Mesodermal cell (in vitro differentiated cells): ENCODE data around the gene PSMA7. TPM values are rescaled to one million over a fixed set of nuclear protein-coding genes. Genes with fewer than 3 reads are reported as not detected.

Experiments used
- H3K27ac ChIP-seq: 2 replicates; pipeline ENCODE4 v1.7.0; 2013; ENCODE audit warnings: mild to moderate bottlenecking, low read depth, low read length, moderate library complexity; ENCODE audit not compliant: severe bottlenecking
- H3K36me3 ChIP-seq: 2 replicates; pipeline ENCODE4 v1.7.1; 2013; ENCODE audit warnings: mild to moderate bottlenecking, low read length, moderate library complexity; ENCODE audit not compliant: control insufficient read depth, insufficient read depth
- H3K4me1 ChIP-seq: one replicate; pipeline ENCODE4 v1.7.1; 2013; ENCODE audit warnings: mild to moderate bottlenecking, low read length; ENCODE audit not compliant: insufficient read depth, control insufficient read depth, poor library complexity, severe bottlenecking
- H3K4me3 ChIP-seq: 2 replicates; pipeline ENCODE4 v1.7.0; 2013; ENCODE audit warnings: low read length, control low read depth, mild to moderate bottlenecking; ENCODE audit not compliant: insufficient read depth, poor library complexity, severe bottlenecking; ENCODE audit errors: extremely low read depth
- H3K9me3 ChIP-seq: 2 replicates; pipeline ENCODE4 v1.7.1; 2013; ENCODE audit warnings: mild to moderate bottlenecking, low read length, moderate library complexity; ENCODE audit not compliant: control insufficient read depth
- WGBS, 2 experiments: methylation state at CpG; one replicate each; pipeline ENCODE4 v1.1.5; 2013; ENCODE audit warnings: missing lambda C conversion rate in 2 of 2; ENCODE audit not compliant: insufficient coverage in 2 of 2; 5-methylcytosine and 5-hydroxymethylcytosine counted together
- polyA plus RNA-seq, 2 experiments: library from polyadenylated mRNA; stranded (reverse); fragments of 50-300 nt; gene quantifications; one replicate each; pipeline ENCODE4 v1.2.3, GENCODE V29; 2013

The PSMA7 gene
- 325 TPM for polyA plus RNA-seq (2013, experiment 1 of 2)
- 333 TPM for polyA plus RNA-seq (2013, experiment 2 of 2)

- Histone ChIP-seq H3K4me1 (peaks cover 18% of the 10 kb centered on the region), H3K27ac (peak within 1 kb of the TSS; percentile 93), H3K9me3 (no peaks in the 10 kb centered on the region), H3K4me3 (peak within 1 kb of the TSS; percentile 77), H3K36me3 (peaks cover 46% of the 10 kb centered on the region)
- 0% methylated on average over 72 to 122 of the region's 148 CpGs for WGBS, 2 experiments
These were observed at the start of gene PSMA7, which contains the start of gene SS18L1 for GRCh38 chr20:62143081-62143956. Gene PSMA7, minus strand, starts transcription at chr20:62143394. Its CDS starts 91 bp downstream, at chr20:62143303. Gene SS18L1, plus strand, starts transcription at chr20:62143769. Its CDS starts 52 bp downstream, at chr20:62143821.

DNA sequence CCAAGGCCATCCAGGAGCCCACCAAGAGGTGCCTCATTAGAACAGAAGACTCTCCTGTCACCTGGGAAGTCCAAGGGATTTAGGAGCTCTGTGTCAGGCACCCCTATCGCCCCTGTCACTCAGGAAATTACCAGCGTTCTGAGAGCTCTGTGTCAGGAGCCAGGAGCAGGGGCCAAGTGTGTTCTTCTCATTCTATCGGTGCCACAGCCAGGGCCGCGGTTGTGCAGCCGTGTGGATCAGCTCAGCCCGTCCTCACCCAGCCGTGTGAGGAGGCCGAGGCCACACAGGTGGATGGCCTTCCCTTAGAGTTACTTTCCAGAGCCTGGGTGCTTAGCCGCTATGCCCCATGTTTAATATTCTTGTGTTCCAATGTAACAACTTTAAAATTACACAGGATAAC is 49.4 kb upstream of the PSMA7 start:
- Histone ChIP-seq H3K36me3 (peaks cover 42% of the 10 kb centered on the region), H3K4me1 (peaks cover 3% of the 10 kb centered on the region)
- 89 to 95% methylated on average over 9 of the region's 10 CpGs for WGBS, 2 experiments

GRCh38 chr20:62191781-62192559 is 48.8 kb upstream of the PSMA7 start:
- H3K36me3 ChIP-seq = peaks cover 37% of the 10 kb centered on the region
- 88 to 95% methylated on average over 12 to 13 of the region's 14 CpGs for WGBS, 2 experiments

More for the DNA sequence above, 49.4 kb upstream of the PSMA7 start:
- Histone ChIP-seq H3K27ac (no peak overlapping the region), H3K4me3 (no peak overlapping the region), H3K9me3 (no peaks in the 10 kb centered on the region)

GRCh38 chr20:62190639-62191411 is 47.6 kb upstream of the PSMA7 start:
- Histone ChIP-seq H3K9me3 (no peaks in the 10 kb centered on the region), H3K4me1 (peaks cover 10% of the 10 kb centered on the region), H3K36me3 (peaks cover 30% of the 10 kb centered on the region), H3K4me3 (no peak overlapping the region), H3K27ac (no peak overlapping the region)
- WGBS, 2 experiments = 89 to 96% methylated on average over 20 to 24 of the region's 25 CpGs

More at GRCh38 chr20:62191781-62192559, 48.8 kb upstream of the PSMA7 start:
- Histone ChIP-seq H3K9me3 (no peaks in the 10 kb centered on the region), H3K4me3 (no peak overlapping the region), H3K4me1 (peaks cover 10% of the 10 kb centered on the region), H3K27ac (no peak overlapping the region)

GRCh38 chr20:62186887-62187866 is 44.0 kb upstream of the PSMA7 start:
- WGBS, 2 experiments = 94 to 95% methylated on average over 7 to 10 of the region's 13 CpGs
- Histone ChIP-seq H3K4me1 (peaks cover 15% of the 10 kb centered on the region), H3K9me3 (no peaks in the 10 kb centered on the region), H3K36me3 (peaks cover 9% of the 10 kb centered on the region), H3K27ac (no peak overlapping the region), H3K4me3 (no peak overlapping the region)

DNA sequence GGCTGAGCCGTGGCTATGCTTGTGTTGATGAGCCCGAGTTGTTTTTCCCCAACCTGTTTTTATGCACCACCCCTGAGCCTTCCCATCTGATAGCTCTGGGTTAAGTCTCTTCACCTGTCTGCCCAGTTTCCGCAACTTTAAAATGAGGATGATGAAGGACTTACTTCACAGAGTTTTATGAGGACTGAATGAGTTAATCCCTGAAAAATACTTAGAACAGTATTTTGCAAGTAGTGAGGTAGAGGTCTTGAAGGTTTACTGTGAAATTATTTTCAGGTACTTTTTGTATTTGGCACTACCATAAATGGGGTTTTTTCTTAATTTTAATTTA is 42.9 kb upstream of the PSMA7 start:
- 93 to 100% methylated on average over 1 to 2 of the region's 3 CpGs for WGBS, 2 experiments
- Histone ChIP-seq H3K4me3 (no peak overlapping the region), H3K27ac (no peak overlapping the region), H3K36me3 (peaks cover 13% of the 10 kb centered on the region), H3K4me1 (peaks cover 18% of the 10 kb centered on the region), H3K9me3 (no peaks in the 10 kb centered on the region)

DNA sequence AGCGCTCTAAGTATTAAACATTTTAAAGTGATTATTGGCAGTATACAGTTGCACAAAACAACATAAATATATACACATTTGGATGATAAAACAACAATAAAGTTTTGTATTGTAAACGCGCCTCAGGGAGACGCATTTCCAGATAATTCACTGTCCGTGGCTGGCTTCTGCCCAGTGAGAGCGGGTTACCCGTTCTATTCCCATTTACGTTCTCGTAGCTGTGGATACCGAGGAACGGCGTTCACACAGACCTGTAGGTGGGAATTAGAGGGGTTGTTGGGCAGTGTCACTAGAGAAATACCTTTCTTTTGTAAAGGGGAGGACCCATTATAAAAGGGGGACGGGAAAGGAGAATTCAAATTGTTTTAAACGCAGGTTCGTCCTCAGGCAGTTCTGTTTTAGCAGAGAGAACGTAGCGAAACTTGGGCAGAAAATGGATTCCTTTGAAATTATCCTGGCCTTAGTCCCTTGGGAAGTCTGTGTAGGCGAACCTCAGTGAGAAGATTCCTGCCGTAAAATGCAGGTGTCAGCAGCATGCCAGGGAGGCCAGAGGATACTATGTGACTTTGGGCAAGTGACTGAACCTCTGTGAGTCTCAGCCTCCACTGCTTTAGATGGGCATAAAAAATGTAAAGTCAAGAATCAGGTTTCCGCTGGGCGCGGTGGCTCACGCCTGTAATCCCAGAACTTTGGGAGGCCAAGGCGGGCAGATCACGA is 40.4 kb upstream of the PSMA7 start:
- WGBS, 2 experiments = 35 to 54% methylated on average over 16 to 18 of the region's 25 CpGs
- H3K27ac ChIP-seq = peak overlapping the region; percentile 83
- peaks cover 24% of the 10 kb centered on the region for H3K36me3 ChIP-seq
- H3K9me3 ChIP-seq = no peaks in the 10 kb centered on the region
- peak overlapping the region; percentile 97 for H3K4me3 ChIP-seq
- peaks cover 18% of the 10 kb centered on the region for H3K4me1 ChIP-seq

DNA sequence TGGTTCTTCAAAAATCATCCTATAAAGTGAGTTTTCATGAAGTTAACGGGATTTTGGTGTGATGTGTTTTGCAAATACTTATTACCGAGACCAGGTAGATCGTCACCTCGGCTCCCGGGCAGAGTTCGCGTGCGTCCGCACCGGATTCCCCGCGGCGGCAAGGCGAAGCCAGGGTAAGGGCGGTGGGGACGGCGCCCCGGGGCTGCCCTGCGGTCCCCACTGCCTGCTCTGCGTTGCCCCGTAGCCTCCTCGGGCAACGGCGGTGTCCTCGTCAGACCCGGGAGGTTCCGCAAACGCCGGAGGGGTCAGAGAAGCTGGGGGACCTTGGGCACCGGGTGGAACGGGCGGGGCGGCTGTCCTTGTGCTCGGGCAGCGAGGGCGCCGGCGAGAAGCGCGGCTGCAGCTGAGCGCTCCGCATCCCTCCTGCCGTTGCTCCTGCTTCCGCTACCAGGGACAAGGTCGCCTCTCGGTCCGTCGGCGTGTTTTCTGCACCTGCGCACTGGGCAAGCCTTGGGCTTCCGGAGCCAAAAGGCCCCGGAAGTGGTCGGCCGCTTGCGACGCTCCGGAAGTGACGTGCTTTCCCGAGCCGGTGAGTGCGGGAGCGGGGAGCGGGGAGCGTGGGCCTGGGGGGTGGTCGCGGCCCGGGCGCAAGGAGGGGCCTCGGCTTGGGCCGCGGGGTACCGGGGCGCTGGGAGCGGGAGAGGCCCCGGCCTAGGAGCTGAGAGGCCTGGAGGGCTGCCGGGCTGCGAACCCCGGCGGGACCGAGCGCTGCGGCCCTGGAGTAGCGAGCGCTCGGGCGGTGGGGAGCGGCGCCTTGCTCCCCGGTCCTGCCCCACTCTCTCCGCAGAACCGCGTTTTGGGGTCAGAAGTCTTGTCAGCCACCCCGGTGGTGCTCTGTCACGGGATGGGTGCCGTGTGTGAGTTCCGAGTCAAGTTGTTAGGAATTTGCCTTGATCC is 39.6 kb upstream of the PSMA7 start, which contains the start of gene MTG2:
Gene MTG2 (plus strand): TSS at position 560 of the 957 bp plus-strand sequence. CDS start 10,393 bp downstream, outside the sequence.
- peak within 1 kb of the TSS; percentile 83 for H3K27ac ChIP-seq
- H3K4me1 ChIP-seq = peaks cover 16% of the 10 kb centered on the region
- peak within 1 kb of the TSS; percentile 97 for H3K4me3 ChIP-seq
- no peaks in the 10 kb centered on the region for H3K9me3 ChIP-seq
- WGBS, 2 experiments = 0% methylated on average over 72 to 85 of the region's 96 CpGs
- H3K36me3 ChIP-seq = peaks cover 25% of the 10 kb centered on the region
